DOHH2 (cell line): ENCODE data around the gene KRTAP5-3.

Experiments used
- H3F3A ChIP-seq: fragments of 200-600 bp; sonication (generic), shearing (Covaris generic); 2 replicates; pipeline ENCODE4 v1.6.0; 2016; ENCODE audit warnings: antibody characterized with exemption, mild to moderate bottlenecking; ENCODE audit not compliant: control insufficient read depth, insufficient read depth
- H3K27ac ChIP-seq: fragments of 200-600 bp; sonication (generic); 2 replicates; pipeline ENCODE4 v1.5.1; 2014; ENCODE audit warnings: low read depth, mild to moderate bottlenecking, low read length, moderate library complexity
- H3K27me3 ChIP-seq: fragments of 200-600 bp; sonication (generic); 2 replicates; pipeline ENCODE4 v1.6.1; 2014; ENCODE audit warnings: mild to moderate bottlenecking, low read length, mixed read lengths; ENCODE audit not compliant: control insufficient read depth
- H3K36me3 ChIP-seq: fragments of 200-600 bp; sonication (generic); 2 replicates; pipeline ENCODE4 v1.6.1; 2014; ENCODE audit warnings: mild to moderate bottlenecking, low read length, moderate library complexity, mixed read lengths; ENCODE audit not compliant: control insufficient read depth
- H3K4me1 ChIP-seq: fragments of 200-600 bp; sonication (generic); 2 replicates; pipeline ENCODE4 v1.6.1; 2014; ENCODE audit warnings: mild to moderate bottlenecking, low read length, mixed read lengths; ENCODE audit not compliant: control insufficient read depth
- H3K4me2 ChIP-seq: fragments of 200-600 bp; sonication (generic); 2 replicates; pipeline ENCODE4 v1.6.0; 2014; ENCODE audit warnings: mild to moderate bottlenecking, low read length, moderate library complexity
- H3K4me3 ChIP-seq: fragments of 200-600 bp; sonication (generic); 2 replicates; pipeline ENCODE4 v1.5.1; 2014; ENCODE audit warnings: mild to moderate bottlenecking, low read length, mixed read lengths
- H3K79me2 ChIP-seq: fragments of 200-600 bp; sonication (generic); 2 replicates; pipeline ENCODE4 v1.6.1; 2014; ENCODE audit warnings: mild to moderate bottlenecking, low read length, mixed read lengths; ENCODE audit not compliant: control insufficient read depth
- H3K9me2 ChIP-seq: fragments of 200-600 bp; sonication (generic); replicated peaks from 2 replicates; pipeline ENCODE4 v1.6.1; 2014; ENCODE audit warnings: mild to moderate bottlenecking, low read length, mixed read lengths; ENCODE audit not compliant: control insufficient read depth
- H3K9me3 ChIP-seq: fragments of 200-600 bp; sonication (generic); 2 replicates; pipeline ENCODE4 v1.6.1; 2014; ENCODE audit warnings: antibody characterized with exemption, low read length, mixed read lengths; ENCODE audit not compliant: control insufficient read depth, insufficient read depth
- H4K20me1 ChIP-seq: fragments of 200-600 bp; sonication (generic); 2 replicates; pipeline ENCODE4 v1.6.0; 2014; ENCODE audit warnings: low read depth, mild to moderate bottlenecking, antibody characterized with exemption, low read length, moderate library complexity; ENCODE audit not compliant: control insufficient read depth, insufficient read depth
- CTCF ChIP-seq: fragments of 200-600 bp; sonication (generic); IDR thresholded peaks from one replicate; pipeline ENCODE4 v1.5.1; 2014; ENCODE audit warnings: antibody characterized with exemption, mild to moderate bottlenecking, low read depth, low read length; ENCODE audit not compliant: poor library complexity, severe bottlenecking
- EZH2phosphoT487 ChIP-seq: fragments of 200-600 bp; sonication (generic); IDR thresholded peaks from 2 replicates; pipeline ENCODE4 v1.6.1; 2017; ENCODE audit warnings: borderline replicate concordance, mild to moderate bottlenecking, antibody characterized with exemption, low read length, moderate library complexity, mixed read lengths

KRTAP5-3 gene

GRCh38 chr11:1567052-1567720 is 41.1 kb downstream of the KRTAP5-3 start:
- TF ChIP-seq CTCF (no peak), EZH2phosphoT487 (no peak)

DNA sequence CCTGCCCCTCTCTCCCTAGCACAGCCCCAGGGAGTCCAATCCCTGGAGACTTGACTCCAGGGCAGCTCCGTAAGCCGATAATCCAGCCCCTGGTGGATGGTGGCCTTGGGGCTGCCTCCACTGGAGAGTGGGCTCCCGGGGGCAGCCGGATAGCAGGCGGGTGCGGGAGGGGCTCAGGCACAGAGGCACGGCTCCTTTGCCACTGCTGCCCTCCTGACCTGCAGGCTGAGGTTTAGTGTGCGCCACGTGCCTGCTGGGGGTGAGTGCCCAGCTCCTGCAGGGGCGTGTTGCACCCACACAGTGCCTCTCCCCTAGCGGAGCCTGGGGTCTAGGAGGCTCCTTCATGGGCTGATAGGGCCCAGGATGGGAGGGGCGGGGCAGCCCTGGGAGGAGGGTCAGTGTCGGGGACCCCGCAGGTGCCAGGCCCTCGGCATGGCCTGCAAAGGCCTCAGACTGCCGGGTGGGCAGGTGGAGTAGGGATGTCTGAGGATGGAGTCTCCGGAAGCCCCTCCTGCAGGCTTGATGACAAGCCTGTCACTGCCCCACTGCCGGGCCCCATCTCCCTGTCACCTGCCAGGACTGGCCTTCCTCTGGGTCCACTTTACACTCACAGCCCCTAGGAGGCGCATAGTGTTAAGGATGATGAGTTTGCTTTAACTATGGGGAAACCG is 41.7 kb downstream of the KRTAP5-3 start:
- Histone ChIP-seq H3K36me3 (no peaks in the 10 kb centered on the region), H3K79me2 (no peaks in the 10 kb centered on the region), H3K4me1 (peaks cover 6% of the 10 kb centered on the region), H3K9me2 (no peaks in the 10 kb centered on the region), H3F3A (no peaks in the 10 kb centered on the region), H4K20me1 (no peaks in the 10 kb centered on the region), H3K4me2 (no peak overlapping the region), H3K4me3 (no peak overlapping the region), H3K27ac (no peak overlapping the region), H3K9me3 (no peaks in the 10 kb centered on the region), H3K27me3 (peaks cover 19% of the 10 kb centered on the region)
- TF ChIP-seq CTCF: peak; percentile 17
- TF ChIP-seq EZH2phosphoT487: no peak

More at GRCh38 chr11:1567052-1567720, 41.1 kb downstream of the KRTAP5-3 start:
- no peaks in the 10 kb centered on the region for H3K36me3 ChIP-seq
- H3K79me2 ChIP-seq: no peaks in the 10 kb centered on the region
- H3K4me3 ChIP-seq: no peak overlapping the region
- H3K4me2 ChIP-seq: no peak overlapping the region
- no peaks in the 10 kb centered on the region for H4K20me1 ChIP-seq
- H3K9me2 ChIP-seq: no peaks in the 10 kb centered on the region
- H3K9me3 ChIP-seq: no peaks in the 10 kb centered on the region
- no peak overlapping the region for H3K27ac ChIP-seq
- peaks cover 6% of the 10 kb centered on the region for H3K4me1 ChIP-seq
- peaks cover 19% of the 10 kb centered on the region for H3K27me3 ChIP-seq
- H3F3A ChIP-seq: no peaks in the 10 kb centered on the region

GRCh38 chr11:1565904-1566247 is 42.4 kb downstream of the KRTAP5-3 start:
- no peaks in the 10 kb centered on the region for H4K20me1 ChIP-seq
- H3K9me2 ChIP-seq: no peaks in the 10 kb centered on the region
- H3K9me3 ChIP-seq: no peaks in the 10 kb centered on the region
- peaks cover under 1% of the 10 kb centered on the region; the same call in 1 of the 2 replicates for H3K4me1 ChIP-seq
- no peak overlapping the region for H3K4me2 ChIP-seq
- H3K27me3 ChIP-seq: peaks cover 13% of the 10 kb centered on the region
- no peaks in the 10 kb centered on the region for H3K79me2 ChIP-seq
- no peaks in the 10 kb centered on the region for H3K36me3 ChIP-seq
- H3F3A ChIP-seq: no peaks in the 10 kb centered on the region
- no peak overlapping the region for H3K27ac ChIP-seq
- H3K4me3 ChIP-seq: no peak overlapping the region
- TF ChIP-seq CTCF (no peak), EZH2phosphoT487 (no peak)
